ENCODE results near the gene IMPA2. TPM values are rescaled to one million over a fixed set of nuclear protein-coding genes. Genes with fewer than 3 reads are reported as not detected.

Gene IMPA2
- polyA plus RNA-seq, 1 experiment: 12.8 TPM

DNA sequence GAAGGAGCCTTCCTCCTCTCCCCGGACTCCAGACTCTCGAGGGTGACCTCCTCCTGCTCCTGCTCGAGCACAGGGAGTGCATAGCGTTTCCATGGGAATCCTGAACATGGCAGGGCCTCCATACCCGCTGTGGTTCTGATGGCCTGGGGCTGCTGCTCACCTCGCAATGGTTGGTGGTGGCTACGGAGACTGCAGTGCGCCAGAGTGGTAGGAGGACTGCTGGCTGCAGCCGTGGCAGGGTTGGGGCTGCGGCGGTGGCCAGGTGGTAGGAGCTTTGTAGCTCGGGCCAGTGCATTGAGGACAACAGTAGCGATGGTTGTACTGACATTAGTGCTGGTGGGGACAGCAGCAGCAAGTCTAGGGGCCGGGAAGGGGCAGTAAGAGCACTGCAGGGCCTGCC lies 80.4 kb downstream of the IMPA2 start:
- Histone ChIP-seq H3K27ac (ENCODE audit: low read depth, low read length) (no peak overlapping the region), H3K4me3 (ENCODE audit: low read depth, low read length) (no peak overlapping the region), H3K9me3 (ENCODE audit: control insufficient read depth, insufficient read depth, low read length) (no peaks in the 10 kb centered on the region; the same call in 1 of the 2 replicates), H3K27me3 (ENCODE audit: control insufficient read depth, insufficient read depth, low read length) (peaks cover 3% of the 10 kb centered on the region)
- ChIA-PET POLR2A (no interaction called here), CTCF (no interaction called here)
- DNase-seq (ENCODE audit: low read depth, low spot score): no peak
- TF ChIP-seq, protein P1, sequence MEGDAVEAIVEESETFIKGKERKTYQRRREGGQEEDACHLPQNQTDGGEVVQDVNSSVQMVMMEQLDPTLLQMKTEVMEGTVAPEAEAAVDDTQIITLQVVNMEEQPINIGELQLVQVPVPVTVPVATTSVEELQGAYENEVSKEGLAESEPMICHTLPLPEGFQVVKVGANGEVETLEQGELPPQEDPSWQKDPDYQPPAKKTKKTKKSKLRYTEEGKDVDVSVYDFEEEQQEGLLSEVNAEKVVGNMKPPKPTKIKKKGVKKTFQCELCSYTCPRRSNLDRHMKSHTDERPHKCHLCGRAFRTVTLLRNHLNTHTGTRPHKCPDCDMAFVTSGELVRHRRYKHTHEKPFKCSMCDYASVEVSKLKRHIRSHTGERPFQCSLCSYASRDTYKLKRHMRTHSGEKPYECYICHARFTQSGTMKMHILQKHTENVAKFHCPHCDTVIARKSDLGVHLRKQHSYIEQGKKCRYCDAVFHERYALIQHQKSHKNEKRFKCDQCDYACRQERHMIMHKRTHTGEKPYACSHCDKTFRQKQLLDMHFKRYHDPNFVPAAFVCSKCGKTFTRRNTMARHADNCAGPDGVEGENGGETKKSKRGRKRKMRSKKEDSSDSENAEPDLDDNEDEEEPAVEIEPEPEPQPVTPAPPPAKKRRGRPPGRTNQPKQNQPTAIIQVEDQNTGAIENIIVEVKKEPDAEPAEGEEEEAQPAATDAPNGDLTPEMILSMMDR (IDR thresholded peaks at IDR 0.05; ENCODE audit: low read depth, low read length): no peak

DNA sequence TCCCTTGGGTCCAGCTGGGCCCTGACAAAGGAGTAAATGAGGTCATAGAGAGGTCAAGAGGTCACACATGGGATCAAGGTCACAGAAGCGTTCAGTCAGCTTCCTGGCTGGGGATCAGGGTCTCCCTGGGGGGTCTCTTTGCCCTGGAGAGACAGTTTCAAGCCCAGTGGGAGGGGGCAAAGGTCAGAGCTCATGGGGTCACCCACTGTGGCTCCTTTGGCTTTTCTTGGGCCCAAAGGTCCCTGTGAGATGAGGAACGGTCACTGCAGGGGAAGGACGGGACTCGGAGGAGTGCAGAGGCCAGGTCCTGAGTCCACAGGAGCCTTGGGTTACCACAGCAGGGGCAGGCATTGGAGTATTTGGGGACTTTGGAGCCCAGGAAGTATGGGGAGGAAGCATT lies 81.7 kb downstream of the IMPA2 start:
- ChIA-PET CTCF (no interaction called here), POLR2A (no interaction called here)
- Histone ChIP-seq H3K4me3 (ENCODE audit: low read depth, low read length) (no peak overlapping the region), H3K27me3 (ENCODE audit: control insufficient read depth, insufficient read depth, low read length) (no peaks in the 10 kb centered on the region), H3K27ac (ENCODE audit: low read depth, low read length) (no peak overlapping the region), H3K9me3 (ENCODE audit: control insufficient read depth, insufficient read depth, low read length) (peaks cover 7% of the 10 kb centered on the region; the same call in 1 of the 2 replicates)
- DNase-seq (ENCODE audit: low read depth, low spot score): no peak
- TF ChIP-seq, protein P1 (IDR thresholded peaks at IDR 0.05; ENCODE audit: low read depth, low read length): no peak

- POLR2A ChIA-PET: no interaction called here
- TF ChIP-seq, protein P1 (IDR thresholded peaks at IDR 0.05; ENCODE audit: low read depth, low read length): no peak
- DNase-seq (ENCODE audit: low read depth, low spot score): no peak
Observed at GRCh38 chr18:12064086-12064763, 82.9 kb downstream of the IMPA2 start.

DNA sequence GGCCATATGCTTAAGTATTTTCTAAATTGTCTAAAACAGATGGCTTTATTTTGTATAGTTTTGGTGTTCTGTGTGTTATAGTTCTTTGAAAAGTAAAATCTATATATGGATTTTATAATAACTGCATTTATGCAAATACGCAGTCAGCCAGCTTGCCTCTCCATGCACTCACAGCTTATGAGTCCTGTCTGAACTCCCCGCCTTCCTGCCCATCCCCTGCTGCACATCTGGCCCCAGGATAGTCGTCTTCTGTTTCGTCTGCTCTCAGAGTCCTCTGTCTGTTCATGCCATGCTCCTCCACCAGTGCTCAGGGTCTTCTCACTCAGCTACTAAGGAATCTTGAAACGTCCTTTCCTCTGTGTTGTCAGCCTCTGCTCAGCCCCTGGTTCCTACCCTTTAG lies 84.1 kb downstream of the IMPA2 start:
- Histone ChIP-seq H3K9me3 (ENCODE audit: control insufficient read depth, insufficient read depth, low read length) (peaks cover 9% of the 10 kb centered on the region; the same call in 1 of the 2 replicates), H3K4me3 (ENCODE audit: low read depth, low read length) (no peak overlapping the region), H3K27ac (ENCODE audit: low read depth, low read length) (no peak overlapping the region), H3K27me3 (ENCODE audit: control insufficient read depth, insufficient read depth, low read length) (no peaks in the 10 kb centered on the region)
- TF ChIP-seq, protein P1 (IDR thresholded peaks at IDR 0.05; ENCODE audit: low read depth, low read length): no peak
- POLR2A ChIA-PET: no interaction called here
- CTCF ChIA-PET: interaction anchor here (0.6 kb wide), 1 partner anchor 251 kb away, joined by 6 read pairs; no protein-coding TSS in a partner anchor
- DNase-seq (ENCODE audit: low read depth, low spot score): no peak

More at GRCh38 chr18:12064086-12064763, 82.9 kb downstream of the IMPA2 start:
- no peak overlapping the region for H3K4me3 ChIP-seq (ENCODE audit: low read depth, low read length)
- CTCF ChIA-PET: no interaction called here
- no peak overlapping the region for H3K27ac ChIP-seq (ENCODE audit: low read depth, low read length)
- H3K9me3 ChIP-seq (ENCODE audit: control insufficient read depth, insufficient read depth, low read length): peaks cover 9% of the 10 kb centered on the region; the same call in 1 of the 2 replicates
- H3K27me3 ChIP-seq (ENCODE audit: control insufficient read depth, insufficient read depth, low read length): no peaks in the 10 kb centered on the region

DNA sequence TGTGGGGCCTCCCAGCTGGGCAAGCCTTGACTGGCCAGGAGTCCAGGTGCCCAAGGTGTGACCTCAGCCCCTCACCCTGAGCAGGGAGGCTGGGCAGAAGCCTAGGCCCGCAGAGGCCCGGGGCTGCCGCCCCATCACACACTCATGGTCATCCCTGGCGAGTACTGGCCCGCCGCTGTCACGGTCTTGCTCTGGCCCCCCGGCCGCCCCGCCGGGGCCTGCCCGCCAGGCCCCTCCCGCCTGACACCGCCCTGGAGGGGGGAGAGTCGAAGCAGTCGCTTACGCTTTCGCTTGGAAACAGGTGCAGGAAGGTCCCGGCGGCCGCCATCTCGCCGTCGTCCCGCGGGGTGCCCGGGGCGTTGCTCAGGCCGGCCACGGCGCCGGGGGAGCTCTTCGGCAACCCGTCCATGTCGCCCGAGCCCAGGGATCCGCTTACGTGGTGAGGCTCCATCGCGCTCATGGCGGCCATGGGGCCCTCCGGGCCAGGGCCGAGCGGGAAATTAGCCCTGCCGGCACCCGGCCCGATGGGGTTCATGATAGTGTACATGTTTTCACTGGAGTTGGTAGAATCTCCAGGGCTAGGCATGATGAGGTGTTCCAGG lies 85.7 kb downstream of the IMPA2 start:
- H3K9me3 ChIP-seq (ENCODE audit: control insufficient read depth, insufficient read depth, low read length): peaks cover 9% of the 10 kb centered on the region; the same call in 1 of the 2 replicates
- ChIA-PET CTCF (interaction anchor here (0.6 kb wide), 1 partner anchor 23 kb away, joined by 3 read pairs; no protein-coding TSS in a partner anchor), POLR2A (no interaction called here)
- DNase-seq (ENCODE audit: low read depth, low spot score): no peak
- TF ChIP-seq, protein P1 (IDR thresholded peaks at IDR 0.05; ENCODE audit: low read depth, low read length): no peak
- no peaks in the 10 kb centered on the region for H3K27me3 ChIP-seq (ENCODE audit: control insufficient read depth, insufficient read depth, low read length)
- H3K27ac ChIP-seq (ENCODE audit: low read depth, low read length): no peak overlapping the region
- no peak overlapping the region for H3K4me3 ChIP-seq (ENCODE audit: low read depth, low read length)

All from AG04450 (cell line).